HG03159 (cell line): Measurements from ENCODE around the gene POFUT2.

Experiments used
- ATAC-seq: cut with Tn5 transposase; IDR thresholded peaks from one replicate; pipeline ENCODE4 v1.9.1; 2021; ENCODE audit warnings: mild to moderate bottlenecking, moderate library complexity; ENCODE audit not compliant: unreplicated experiment

POFUT2 gene

GRCh38 chr21:45283611-45284455, 3.9 kb downstream of the POFUT2 start:
- no peak for ATAC-seq

- ATAC-seq: no peak
These were observed 4.6 kb downstream of the POFUT2 start for GRCh38 chr21:45283035-45283610.

GRCh38 chr21:45282283-45283034, 5.2 kb downstream of the POFUT2 start:
- no peak for ATAC-seq

- ATAC-seq: no peak
These were observed 6.0 kb downstream of the POFUT2 start for GRCh38 chr21:45281411-45282282.

GRCh38 chr21:45280969-45281368, 6.7 kb downstream of the POFUT2 start:
- no peak for ATAC-seq

GRCh38 chr21:45280178-45280821, 7.4 kb downstream of the POFUT2 start:
- no peak for ATAC-seq

- no peak for ATAC-seq
These were observed 8.1 kb downstream of the POFUT2 start for GRCh38 chr21:45279446-45280177.

GRCh38 chr21:45278156-45278911, 9.4 kb downstream of the POFUT2 start:
- ATAC-seq: no peak

- ATAC-seq: no peak
These were observed 10.3 kb downstream of the POFUT2 start for GRCh38 chr21:45277101-45278045.

GRCh38 chr21:45276596-45276995, 11.1 kb downstream of the POFUT2 start:
- no peak for ATAC-seq

- ATAC-seq: no peak
These were observed 17.3 kb downstream of the POFUT2 start for GRCh38 chr21:45270306-45270821.

GRCh38 chr21:45269861-45270260, 17.8 kb downstream of the POFUT2 start:
- no peak for ATAC-seq

- no peak for ATAC-seq
These were observed 20.3 kb downstream of the POFUT2 start for GRCh38 chr21:45267390-45267760.

- no peak for ATAC-seq
These were observed 20.9 kb downstream of the POFUT2 start for GRCh38 chr21:45266518-45267389.

- no peak for ATAC-seq
These were observed 21.8 kb downstream of the POFUT2 start for GRCh38 chr21:45265721-45266517.
